GM18511 (cell line): Measurements from ENCODE around the gene MT4.
"Not testable (repeated sequence)": the region's sequence is repeated elsewhere in the genome, so short reads cannot be mapped to it uniquely, and the experiment has no call there.

ENCODE experiments used
- ATAC-seq: cut with Tn5 transposase; IDR thresholded peaks from one replicate; pipeline ENCODE4 v1.9.1; 2021; ENCODE audit warnings: mild to moderate bottlenecking, moderate library complexity; ENCODE audit not compliant: unreplicated experiment

MT4 gene

GRCh38 chr16:56558024-56558747, 6.7 kb upstream of the MT4 start:
- no peak for ATAC-seq

- ATAC-seq = no peak
These were observed 5.8 kb upstream of the MT4 start for GRCh38 chr16:56559109-56559508.

- ATAC-seq = no peak
These were observed 4.4 kb upstream of the MT4 start for GRCh38 chr16:56560447-56560846.

- ATAC-seq = no peak
These were observed 3.7 kb upstream of the MT4 start for GRCh38 chr16:56561126-56561525.

- no peak for ATAC-seq
These were observed 5.1 kb downstream of the MT4 start for GRCh38 chr16:56569971-56570370.

- ATAC-seq = no peak
These were observed 6.7 kb downstream of the MT4 start for GRCh38 chr16:56571525-56571924.

GRCh38 chr16:56574625-56575024, 9.8 kb downstream of the MT4 start:
- no peak for ATAC-seq

GRCh38 chr16:56576585-56577299, 11.9 kb downstream of the MT4 start:
- peak; percentile 86 for ATAC-seq

GRCh38 chr16:56577300-56577625, 12.4 kb downstream of the MT4 start:
- no peak for ATAC-seq

GRCh38 chr16:56580391-56581048, 15.6 kb downstream of the MT4 start:
- ATAC-seq = no peak

GRCh38 chr16:56582911-56583310, 18.0 kb downstream of the MT4 start:
- not testable (repeated sequence) for ATAC-seq

- no peak for ATAC-seq
These were observed 18.7 kb downstream of the MT4 start for GRCh38 chr16:56583351-56584168.

- ATAC-seq = no peak
These were observed 19.4 kb downstream of the MT4 start for GRCh38 chr16:56584276-56584675.

- ATAC-seq = no peak
These were observed 23.9 kb downstream of the MT4 start for GRCh38 chr16:56588781-56589140.

- ATAC-seq = no peak
These were observed 24.5 kb downstream of the MT4 start, which contains the start of gene MT3 for GRCh38 chr16:56589141-56590039. TSS of gene MT3 (plus strand) at chr16:56589528. CDS start at chr16:56589591, 63 bp downstream.

- ATAC-seq = no peak
These were observed 26.6 kb downstream of the MT4 start for GRCh38 chr16:56591377-56592060.

GRCh38 chr16:56593573-56594291, 28.9 kb downstream of the MT4 start:
- ATAC-seq = no peak

- ATAC-seq = no peak
These were observed 29.4 kb downstream of the MT4 start for GRCh38 chr16:56594292-56594619.

- ATAC-seq = no peak
These were observed 35.6 kb downstream of the MT4 start for GRCh38 chr16:56600398-56600999.
